HUES64 (cell line): Measurements from ENCODE around the gene CXCR5.
A peak's percentile ranks its signal among the peaks of the same experiment; 100 is the strongest.

Experiments
- H3K27ac ChIP-seq: 2 replicates; pipeline ENCODE4 v1.7.0; 2013; ENCODE audit warnings: low read depth, low read length, inconsistent platforms
- H3K27me3 ChIP-seq: 2 replicates; pipeline ENCODE4 v1.6.1; 2013; ENCODE audit warnings: mild to moderate bottlenecking, low read length; ENCODE audit not compliant: insufficient read depth
- H3K36me3 ChIP-seq: 2 replicates; pipeline ENCODE4 v1.6.1; 2013; ENCODE audit warnings: mild to moderate bottlenecking, low read length; ENCODE audit not compliant: insufficient read depth
- H3K4me1 ChIP-seq: 2 replicates; pipeline ENCODE4 v1.6.1; 2013; ENCODE audit warnings: mild to moderate bottlenecking, low read length, moderate library complexity; ENCODE audit not compliant: insufficient read depth
- H3K4me3 ChIP-seq: 2 replicates; pipeline ENCODE4 v1.5.1; 2013; ENCODE audit warnings: mild to moderate bottlenecking, low read length, moderate library complexity
- H3K9ac ChIP-seq: 2 replicates; pipeline ENCODE4 v1.6.1; 2013; ENCODE audit warnings: mild to moderate bottlenecking, low read depth, low read length
- H3K9me3 ChIP-seq: 2 replicates; pipeline ENCODE4 v1.6.1; 2013; ENCODE audit warnings: low read depth, low read length; ENCODE audit not compliant: insufficient read depth
- WGBS: fragments of 150-250, 120-280 bp; methylation state at CpG from one replicate; pipeline ENCODE4 v1.1.7; 2013; ENCODE audit warnings: missing lambda C conversion rate; 5-methylcytosine and 5-hydroxymethylcytosine counted together

The CXCR5 gene

DNA sequence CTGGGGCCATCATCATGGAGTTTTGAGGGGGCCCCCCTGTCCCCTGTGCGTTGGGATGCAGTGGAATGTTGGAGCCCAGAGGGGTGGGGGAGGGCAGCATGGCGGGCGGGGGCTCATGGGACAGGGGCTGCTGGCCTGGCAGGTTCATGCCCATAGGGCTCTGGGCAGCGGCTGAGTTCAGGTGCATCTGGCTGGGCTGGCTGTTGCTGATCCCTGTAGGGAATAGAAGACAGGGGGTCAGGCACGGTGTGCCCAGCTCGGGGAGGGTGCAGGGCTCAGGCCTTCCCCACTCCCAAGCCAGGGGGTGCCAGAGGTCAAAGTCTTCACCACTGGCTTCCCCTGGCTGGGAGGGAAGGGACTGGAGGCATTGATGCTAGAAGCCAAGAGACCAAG is 15.6 kb downstream of the CXCR5 start:
- Histone ChIP-seq H3K4me3 (no peak overlapping the region), H3K27me3 (no peaks in the 10 kb centered on the region), H3K36me3 (peaks cover 56% of the 10 kb centered on the region), H3K9me3 (no peaks in the 10 kb centered on the region), H3K27ac (no peak overlapping the region), H3K4me1 (peaks cover 22% of the 10 kb centered on the region), H3K9ac (no peak overlapping the region)
- WGBS = 82% methylated on average over 6 of the region's 6 CpGs

DNA sequence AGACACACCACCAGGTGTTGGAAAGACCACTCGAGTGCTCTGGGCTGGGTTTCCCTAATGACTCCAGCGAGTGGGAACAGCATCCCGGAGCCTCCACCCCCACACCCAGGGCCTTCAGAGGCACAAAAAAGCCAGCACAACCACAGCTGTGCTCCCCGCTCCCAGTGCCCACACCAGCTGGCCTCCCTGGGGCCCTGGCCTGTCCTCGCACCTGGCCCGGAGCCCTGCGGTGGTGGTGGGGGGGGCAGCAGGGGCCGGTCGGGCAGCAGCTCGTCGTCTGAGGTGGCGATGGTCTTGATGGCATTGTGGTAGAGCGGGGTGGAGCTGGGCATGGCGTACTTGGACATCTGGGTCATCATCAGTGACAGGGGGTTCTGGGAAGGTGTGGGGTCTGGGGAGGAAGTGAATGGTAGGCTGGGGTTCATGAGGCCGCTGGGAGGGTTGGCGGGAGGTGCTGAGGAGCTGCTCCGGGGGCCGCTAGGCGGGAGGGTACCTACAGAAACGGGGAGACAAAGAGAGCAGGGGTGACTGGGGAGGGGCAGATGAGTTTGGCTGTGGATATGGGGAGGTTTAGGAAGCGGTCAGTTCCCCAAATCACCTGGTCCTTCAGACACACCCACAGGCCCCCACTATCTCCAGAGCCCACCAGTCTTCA is 16.1 kb downstream of the CXCR5 start:
- peaks cover 61% of the 10 kb centered on the region for H3K36me3 ChIP-seq
- no peak overlapping the region for H3K27ac ChIP-seq
- H3K27me3 ChIP-seq = no peaks in the 10 kb centered on the region
- WGBS = 93% methylated on average over 21 of the region's 21 CpGs
- H3K4me3 ChIP-seq = no peak overlapping the region
- H3K9ac ChIP-seq = no peak overlapping the region
- peaks cover 22% of the 10 kb centered on the region for H3K4me1 ChIP-seq
- no peaks in the 10 kb centered on the region for H3K9me3 ChIP-seq

DNA sequence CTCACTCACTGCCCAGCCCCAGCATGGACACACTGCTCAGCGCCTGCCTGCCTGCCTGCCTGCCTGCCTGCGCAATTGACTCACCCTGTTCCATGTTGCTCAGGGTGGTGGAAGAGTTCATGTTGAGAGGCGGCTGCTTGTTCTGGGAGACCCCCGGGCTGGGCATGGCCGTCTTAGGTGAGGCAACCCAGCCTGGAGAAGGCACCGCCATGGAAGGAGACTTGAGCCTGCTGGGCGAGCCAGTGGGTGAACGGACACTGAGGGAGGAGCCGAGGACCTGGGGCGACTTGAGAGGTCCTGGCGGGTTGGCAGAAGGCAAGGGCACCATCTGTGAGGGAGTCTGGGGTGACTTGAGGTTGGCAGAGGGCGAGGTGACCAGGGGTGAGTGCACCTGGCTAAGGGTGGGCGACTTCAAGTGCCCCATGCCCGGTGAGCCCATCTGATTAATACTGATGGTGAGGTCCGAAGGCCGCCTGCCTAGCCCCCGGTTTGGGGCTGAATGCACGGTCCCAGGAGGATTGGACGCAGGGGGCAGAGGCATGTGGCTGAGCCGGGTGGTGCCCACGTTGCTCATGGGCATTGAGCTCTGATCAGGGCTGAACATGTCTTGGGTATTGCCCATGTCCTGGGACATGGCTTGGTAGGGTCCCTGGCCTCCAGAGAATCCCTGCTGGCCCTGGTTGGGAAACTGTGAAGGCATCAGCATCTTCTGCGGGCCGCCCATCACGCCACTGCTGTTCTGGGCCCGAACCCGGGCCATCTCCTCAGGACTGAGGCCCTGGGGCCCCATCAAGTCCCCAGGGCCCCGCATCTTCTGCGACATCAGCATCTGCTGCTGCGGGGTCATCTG is 17.1 kb downstream of the CXCR5 start:
- Histone ChIP-seq H3K27ac (no peak overlapping the region), H3K9me3 (no peaks in the 10 kb centered on the region), H3K4me3 (no peak overlapping the region), H3K4me1 (peaks cover 21% of the 10 kb centered on the region), H3K36me3 (peaks cover 67% of the 10 kb centered on the region), H3K9ac (no peak overlapping the region), H3K27me3 (no peaks in the 10 kb centered on the region)
- WGBS = 94% methylated on average over 29 of the region's 29 CpGs

DNA sequence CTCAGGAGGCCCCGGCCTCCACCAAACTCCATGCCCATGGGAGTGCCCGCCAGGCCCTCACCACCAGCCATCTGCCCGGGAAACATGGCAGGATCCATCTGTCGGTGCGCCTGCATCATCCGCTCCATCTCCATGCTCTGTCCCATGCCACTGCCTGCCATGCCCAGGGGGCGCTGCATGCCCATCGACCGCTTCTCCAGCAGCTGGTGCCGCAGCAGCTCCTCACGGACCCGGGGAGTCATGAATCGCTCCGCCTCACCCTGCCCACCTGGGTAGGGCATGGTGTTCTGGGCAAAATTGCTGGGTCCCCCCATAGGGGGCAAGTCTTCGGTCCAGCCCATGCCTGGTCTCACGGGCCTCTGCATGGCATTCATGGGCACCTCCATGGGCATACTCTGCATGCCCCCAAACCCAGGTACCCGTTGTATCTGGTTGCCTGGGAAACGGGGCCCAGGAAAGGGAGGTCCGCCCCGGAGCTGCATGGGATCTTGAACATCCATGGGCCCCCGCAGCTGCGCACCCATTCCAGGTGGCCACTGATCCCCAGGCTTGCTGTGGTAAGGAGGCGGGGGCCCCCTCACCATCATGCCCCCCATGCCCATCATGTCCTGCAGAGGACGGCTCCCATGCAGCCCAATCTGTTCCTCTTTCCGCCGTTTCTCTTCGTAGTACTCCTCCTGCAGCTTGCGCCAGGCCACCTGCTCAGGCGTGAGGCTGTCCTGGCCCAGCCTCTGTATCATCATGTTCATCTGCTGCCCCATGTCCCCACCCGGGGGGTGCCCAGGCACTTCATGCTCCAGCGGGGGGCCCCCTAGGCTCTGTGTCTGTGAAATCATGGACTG is 18.0 kb downstream of the CXCR5 start:
- H3K9ac ChIP-seq = no peak overlapping the region
- 95% methylated on average over 31 of the region's 31 CpGs for WGBS
- H3K27ac ChIP-seq = no peak overlapping the region
- peaks cover 76% of the 10 kb centered on the region for H3K36me3 ChIP-seq
- H3K27me3 ChIP-seq = no peaks in the 10 kb centered on the region
- no peaks in the 10 kb centered on the region for H3K9me3 ChIP-seq
- H3K4me3 ChIP-seq = no peak overlapping the region
- peaks cover 14% of the 10 kb centered on the region for H3K4me1 ChIP-seq

DNA sequence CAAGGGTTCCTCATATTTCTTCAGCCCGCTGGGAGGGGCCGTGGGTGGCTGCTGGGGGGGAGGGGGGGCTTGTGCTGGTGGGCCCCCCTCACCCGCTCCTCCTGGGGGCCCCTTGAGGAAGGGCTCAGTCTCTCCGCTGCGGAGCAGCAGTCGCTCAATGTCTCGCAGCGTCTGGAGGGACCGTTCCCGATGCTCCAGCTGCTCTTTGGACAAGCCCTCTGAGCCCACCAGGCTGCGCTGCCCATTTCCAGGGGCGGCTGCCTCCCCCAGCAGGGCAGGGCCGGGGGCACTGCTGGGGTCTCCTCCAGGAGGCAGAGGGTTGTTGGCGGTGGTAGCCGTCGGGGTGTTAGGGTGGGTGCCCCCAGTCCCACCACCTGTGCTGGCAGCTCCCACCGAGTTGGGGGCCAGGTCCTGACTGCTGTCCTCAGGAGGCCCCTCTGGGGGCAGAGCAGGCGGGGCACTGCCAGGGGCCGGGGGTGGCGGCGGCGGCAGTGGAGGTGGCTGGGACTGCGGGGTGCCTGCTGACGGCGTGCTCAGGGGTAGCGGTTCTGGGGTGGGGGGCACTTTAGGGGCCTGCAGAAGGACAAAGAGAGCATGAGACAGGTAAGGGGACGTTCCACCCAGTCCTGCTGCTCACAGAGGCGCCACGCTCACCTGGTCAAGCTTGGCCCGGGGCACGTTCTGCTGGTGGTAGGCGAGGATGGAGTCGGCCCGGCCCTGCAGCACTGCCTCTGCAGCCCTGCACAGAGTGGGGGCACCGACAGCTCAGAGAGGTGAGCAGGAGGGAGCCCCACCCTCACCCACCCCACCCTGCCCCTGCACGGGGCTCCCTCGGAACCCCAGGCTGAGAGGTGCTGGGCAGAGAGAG is 18.9 kb downstream of the CXCR5 start:
- H3K9ac ChIP-seq = no peak overlapping the region
- H3K36me3 ChIP-seq = peaks cover 79% of the 10 kb centered on the region
- H3K27me3 ChIP-seq = no peaks in the 10 kb centered on the region
- no peaks in the 10 kb centered on the region for H3K9me3 ChIP-seq
- H3K27ac ChIP-seq = no peak overlapping the region
- 96% methylated on average over 37 of the region's 37 CpGs for WGBS
- peaks cover 12% of the 10 kb centered on the region for H3K4me1 ChIP-seq
- H3K4me3 ChIP-seq = no peak overlapping the region

DNA sequence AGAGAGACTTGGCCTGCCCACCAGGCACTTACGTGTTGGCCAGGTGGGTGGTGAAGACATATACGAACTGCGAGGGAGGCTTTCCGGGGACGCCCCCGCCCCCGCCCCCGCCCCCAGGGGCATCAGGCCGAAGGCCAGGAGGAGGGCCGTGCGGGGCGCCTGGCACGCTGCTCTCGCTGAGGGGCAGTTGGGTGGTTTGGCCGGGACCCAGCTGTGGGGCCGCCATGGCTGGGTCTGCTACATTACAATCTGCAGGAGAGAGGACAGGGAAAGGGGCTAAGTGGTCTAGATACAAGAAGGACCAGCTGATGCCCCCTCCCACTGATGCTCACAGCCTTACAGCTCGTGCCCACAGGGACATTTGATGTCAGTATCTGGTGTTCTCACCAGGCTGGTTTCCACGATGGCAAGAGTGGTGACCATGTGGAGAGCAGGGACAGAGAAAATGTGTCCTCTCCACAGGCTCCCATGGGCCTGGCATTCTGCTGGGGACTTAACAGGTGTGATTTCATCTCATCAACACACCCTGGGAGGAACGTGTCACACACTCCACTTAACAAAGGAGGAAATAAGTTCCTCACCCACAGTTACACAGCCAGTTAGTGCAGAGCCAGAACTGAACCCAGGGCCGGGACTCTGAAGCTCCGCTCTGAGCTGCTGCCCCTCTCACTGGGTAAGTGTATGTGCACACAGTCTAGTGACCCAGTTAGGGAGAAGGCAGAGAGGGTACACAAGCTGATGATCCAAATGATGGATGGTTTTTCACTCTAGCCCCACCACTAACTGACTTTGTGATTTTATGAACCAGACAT is 19.7 kb downstream of the CXCR5 start:
- no peak overlapping the region for H3K4me3 ChIP-seq
- H3K9me3 ChIP-seq = no peaks in the 10 kb centered on the region
- no peaks in the 10 kb centered on the region for H3K27me3 ChIP-seq
- H3K4me1 ChIP-seq = peaks cover 17% of the 10 kb centered on the region
- peaks cover 83% of the 10 kb centered on the region for H3K36me3 ChIP-seq
- WGBS = 93% methylated on average over 21 of the region's 21 CpGs
- H3K27ac ChIP-seq = no peak overlapping the region
- H3K9ac ChIP-seq = no peak overlapping the region

DNA sequence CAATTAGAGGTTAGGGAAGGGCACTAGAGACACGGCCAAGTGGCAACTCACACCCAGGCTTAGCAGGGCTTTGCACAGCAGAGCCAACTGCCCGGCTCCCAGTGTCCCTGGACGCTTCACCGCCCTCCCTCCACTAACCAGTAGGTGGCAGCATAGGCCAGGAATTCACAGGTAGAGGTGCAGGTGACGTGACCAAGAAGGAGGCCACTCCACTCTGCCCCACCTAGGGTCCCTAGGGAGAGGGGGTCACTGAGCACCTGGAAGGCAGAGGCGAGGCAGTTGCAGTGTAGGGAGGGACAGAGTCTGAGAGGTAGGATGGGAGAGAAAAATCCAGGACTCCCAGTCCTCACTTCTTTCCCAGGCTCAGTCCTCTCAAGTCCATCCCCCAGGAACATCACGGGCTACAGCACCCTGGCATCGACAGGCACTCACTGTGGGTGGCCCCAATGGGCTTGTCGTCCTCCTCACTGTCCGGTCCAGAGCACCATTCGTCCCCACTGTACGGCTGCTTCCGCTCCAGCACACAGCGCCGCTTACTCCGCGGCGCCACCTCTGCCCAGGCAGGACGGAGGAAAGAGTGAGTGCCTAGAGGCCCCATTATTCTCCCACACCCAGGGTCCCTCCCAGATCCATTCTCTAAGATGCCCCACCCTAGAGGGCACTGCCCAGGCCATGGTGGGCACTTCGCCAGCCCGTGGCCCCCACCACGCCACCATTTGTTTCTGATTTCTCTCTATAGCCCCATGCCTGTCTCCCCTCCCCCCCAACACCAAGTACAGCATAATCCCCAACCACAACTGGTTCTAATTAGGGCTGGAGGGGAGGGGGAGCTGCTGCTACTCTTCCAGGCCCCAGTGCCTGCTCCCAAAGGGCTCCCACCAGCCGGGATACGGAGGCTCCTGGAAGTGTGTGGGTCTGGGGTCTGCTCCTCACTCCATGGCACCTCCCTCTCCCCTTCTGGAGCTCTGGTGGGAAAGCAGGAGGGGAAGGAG is 23.7 kb downstream of the CXCR5 start:
- Histone ChIP-seq H3K27me3 (no peaks in the 10 kb centered on the region), H3K27ac (peak overlapping the region; percentile 15; the same call in 1 of the 2 replicates), H3K4me3 (peak overlapping the region; percentile 17), H3K4me1 (peaks cover 33% of the 10 kb centered on the region), H3K9ac (no peak overlapping the region), H3K36me3 (peaks cover 47% of the 10 kb centered on the region), H3K9me3 (no peaks in the 10 kb centered on the region)
- WGBS = 24% methylated on average over 22 of the region's 24 CpGs

DNA sequence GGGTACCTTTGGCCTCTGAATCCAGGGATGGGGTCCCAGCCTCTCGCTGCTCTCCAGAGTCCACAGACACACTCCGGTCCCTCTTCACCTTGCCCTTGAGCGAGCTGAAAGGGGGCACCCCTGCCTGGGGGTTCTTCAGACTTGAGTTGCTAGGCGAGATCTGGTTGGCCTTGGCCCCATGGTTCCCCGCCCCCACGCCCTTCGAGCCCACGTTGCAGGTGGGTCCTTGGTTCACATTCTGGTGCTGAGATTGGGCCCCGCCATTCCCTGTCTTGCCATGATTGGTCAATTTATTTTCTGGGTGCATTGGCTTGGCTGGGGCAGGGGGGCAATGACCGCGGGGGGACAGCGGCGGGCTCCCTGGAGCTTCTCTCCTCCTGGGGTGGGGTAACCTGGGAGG is 24.6 kb downstream of the CXCR5 start:
- peaks cover 41% of the 10 kb centered on the region for H3K36me3 ChIP-seq
- H3K4me3 ChIP-seq = peak overlapping the region; percentile 17; the same call in 1 of the 2 replicates
- no peak overlapping the region for H3K9ac ChIP-seq

DNA sequence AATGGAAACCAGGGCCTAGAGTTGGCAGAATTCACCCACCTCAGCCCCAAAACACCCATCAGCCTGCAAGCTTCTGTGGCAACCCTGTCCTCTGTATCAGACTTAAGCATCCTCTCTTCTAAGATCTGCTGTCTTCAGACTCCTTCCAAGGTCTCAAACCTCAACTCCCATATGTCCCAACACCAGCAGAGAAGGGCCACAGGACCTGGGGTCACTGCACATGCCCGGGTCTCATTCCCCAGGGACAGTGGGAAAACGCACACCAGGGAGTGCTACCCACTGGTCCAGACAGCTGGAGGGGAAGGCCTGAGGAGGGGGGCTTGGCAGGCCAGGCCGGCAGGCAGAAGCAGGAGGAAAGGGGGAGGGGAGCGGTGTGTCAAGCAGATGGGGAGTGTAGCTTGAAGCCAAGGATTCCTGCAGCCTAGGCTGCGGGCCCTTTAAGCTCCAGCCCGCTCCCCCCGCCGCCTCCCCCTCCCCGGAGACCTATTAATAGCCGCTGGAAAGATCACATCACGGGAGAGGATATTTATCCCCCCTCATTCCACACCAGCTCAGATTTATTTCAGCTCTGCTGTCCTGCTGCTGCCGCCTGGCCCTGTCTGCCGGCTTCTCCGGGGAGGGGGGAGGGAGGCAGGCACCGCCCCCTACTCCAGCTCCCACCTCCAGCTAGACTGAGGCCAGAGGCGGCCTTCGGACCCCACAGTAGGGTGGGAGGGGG is 25.4 kb downstream of the CXCR5 start:
- WGBS = 2% methylated on average over 11 of the region's 17 CpGs
- H3K9me3 ChIP-seq = no peaks in the 10 kb centered on the region
- H3K4me3 ChIP-seq = peak overlapping the region; percentile 47
- peak overlapping the region; percentile 80 for H3K9ac ChIP-seq
- H3K4me1 ChIP-seq = peaks cover 48% of the 10 kb centered on the region
- peaks cover 33% of the 10 kb centered on the region for H3K36me3 ChIP-seq
- no peaks in the 10 kb centered on the region for H3K27me3 ChIP-seq
- H3K27ac ChIP-seq = peak overlapping the region; percentile 98

More for the DNA sequence above, 24.6 kb downstream of the CXCR5 start:
- Histone ChIP-seq H3K27me3 (no peaks in the 10 kb centered on the region), H3K4me1 (peaks cover 42% of the 10 kb centered on the region), H3K27ac (no peak overlapping the region), H3K9me3 (no peaks in the 10 kb centered on the region)
- WGBS = 82% methylated on average over 13 of the region's 13 CpGs
